ENCODE data around the gene EXPH5.

DNA sequence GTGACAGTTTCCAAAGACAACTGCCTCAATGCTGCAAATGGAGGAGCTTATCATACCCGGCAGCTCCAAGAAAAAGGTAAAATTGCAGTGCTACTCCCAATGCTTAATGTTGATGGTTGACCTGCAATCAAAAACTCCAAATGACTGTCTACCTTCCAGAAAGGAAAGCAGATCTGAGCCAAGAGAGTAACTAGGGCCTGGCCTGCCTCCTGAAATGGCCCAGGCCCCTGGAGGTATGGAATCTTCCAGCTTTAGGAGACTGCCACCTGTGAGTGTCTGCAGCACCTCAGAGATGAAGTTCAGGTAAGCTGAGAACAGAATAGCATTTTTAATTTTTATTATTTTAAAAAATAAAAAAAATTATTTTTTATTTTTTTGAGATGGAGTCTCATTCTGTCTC lies 23.7 kb downstream of the EXPH5 start:
- TF ChIP-seq RAD21 (CRISPR knock-in tag; conservative IDR thresholded peaks at IDR 0.05 in 1 of 2, IDR thresholded peaks at IDR 0.05 in 1 of 2) (no peak), ZFX (CRISPR knock-in tag; IDR thresholded peaks at IDR 0.05) (no peak), RBBP5 (IDR thresholded peaks at IDR 0.05; ENCODE audit: borderline replicate concordance, insufficient read depth, low read length, poor library complexity, severe bottlenecking) (no peak), CBFA2T3 (IDR thresholded peaks at IDR 0.05) (no peak), BCL6 (CRISPR knock-in tag; IDR thresholded peaks at IDR 0.05) (no peak)
- TF ChIP-seq, protein P1, sequence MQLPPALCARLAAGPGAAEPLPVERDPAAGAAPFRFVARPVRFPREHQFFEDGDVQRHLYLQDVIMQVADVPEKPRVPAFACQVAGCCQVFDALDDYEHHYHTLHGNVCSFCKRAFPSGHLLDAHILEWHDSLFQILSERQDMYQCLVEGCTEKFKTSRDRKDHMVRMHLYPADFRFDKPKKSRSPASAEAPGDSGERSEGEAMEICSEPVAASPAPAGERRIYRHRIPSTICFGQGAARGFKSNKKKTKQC (CRISPR knock-in tag; IDR thresholded peaks at IDR 0.05), result no peak
- TF ChIP-seq, protein P2, sequence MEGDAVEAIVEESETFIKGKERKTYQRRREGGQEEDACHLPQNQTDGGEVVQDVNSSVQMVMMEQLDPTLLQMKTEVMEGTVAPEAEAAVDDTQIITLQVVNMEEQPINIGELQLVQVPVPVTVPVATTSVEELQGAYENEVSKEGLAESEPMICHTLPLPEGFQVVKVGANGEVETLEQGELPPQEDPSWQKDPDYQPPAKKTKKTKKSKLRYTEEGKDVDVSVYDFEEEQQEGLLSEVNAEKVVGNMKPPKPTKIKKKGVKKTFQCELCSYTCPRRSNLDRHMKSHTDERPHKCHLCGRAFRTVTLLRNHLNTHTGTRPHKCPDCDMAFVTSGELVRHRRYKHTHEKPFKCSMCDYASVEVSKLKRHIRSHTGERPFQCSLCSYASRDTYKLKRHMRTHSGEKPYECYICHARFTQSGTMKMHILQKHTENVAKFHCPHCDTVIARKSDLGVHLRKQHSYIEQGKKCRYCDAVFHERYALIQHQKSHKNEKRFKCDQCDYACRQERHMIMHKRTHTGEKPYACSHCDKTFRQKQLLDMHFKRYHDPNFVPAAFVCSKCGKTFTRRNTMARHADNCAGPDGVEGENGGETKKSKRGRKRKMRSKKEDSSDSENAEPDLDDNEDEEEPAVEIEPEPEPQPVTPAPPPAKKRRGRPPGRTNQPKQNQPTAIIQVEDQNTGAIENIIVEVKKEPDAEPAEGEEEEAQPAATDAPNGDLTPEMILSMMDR (IDR thresholded peaks at IDR 0.05 in 2 of 3, conservative IDR thresholded peaks at IDR 0.05 in 1 of 3; ENCODE audit: insufficient read depth in 2 of 3, low read depth in 1 of 3, low read length in 3 of 3), result no peak
